WTC11 (cell line): Measurements from ENCODE around the gene CSHL1. TPM values are rescaled to one million over a fixed set of nuclear protein-coding genes. Genes with fewer than 3 reads are reported as not detected.

Experiments used
- ATAC-seq: fragments of 200-7000 bp; cut with Tn5 transposase; 2 replicates; pipeline ENCODE4 v1.10.0; 2021; ENCODE audit warnings: mild to moderate bottlenecking, moderate library complexity
- CTCF ChIA-PET: fragments of 300-600 bp; sonication (Branson Sonifier 250); formaldehyde crosslinking; loops from one replicate; lab custom pipeline; 2021; ENCODE audit warnings: antibody characterized with exemption; lab: Charles Lee
- POLR2A ChIA-PET: fragments of 350-600 bp; sonication (Branson Sonifier 250); formaldehyde crosslinking; loops from one replicate; lab custom pipeline; 2021; ENCODE audit warnings: antibody characterized with exemption; lab: Charles Lee
- DNase-seq: peaks from one replicate; pipeline ENCODE4 v3.0.0; 2021; ENCODE audit warnings: low spot score
- H3K27ac Mint-ChIP-seq: 2 replicates; pipeline ENCODE4 v1.8.0; 2021; ENCODE audit warnings: mixed read lengths
- H3K27me3 Mint-ChIP-seq: 2 replicates; pipeline ENCODE4 v1.8.0; 2021; ENCODE audit warnings: low read depth, mild to moderate bottlenecking, moderate library complexity, mixed read lengths
- H3K36me3 Mint-ChIP-seq: 2 replicates; pipeline ENCODE4 v1.8.0; 2021; ENCODE audit warnings: mixed read lengths
- H3K4me1 Mint-ChIP-seq: 2 replicates; pipeline ENCODE4 v1.8.0; 2022; ENCODE audit warnings: mixed read lengths
- H3K4me3 Mint-ChIP-seq: 2 replicates; pipeline ENCODE4 v1.8.0; 2021; ENCODE audit warnings: mild to moderate bottlenecking, moderate library complexity, mixed read lengths
- H3K9me3 Mint-ChIP-seq: 2 replicates; pipeline ENCODE4 v1.8.0; 2021; ENCODE audit warnings: mixed read lengths
- AR ChIP-seq: fragments of 250-450 bp; sonication (Bioruptor Pico); IDR thresholded peaks from 2 replicates; pipeline ENCODE4 v1.9.0; 2021; ENCODE audit warnings: mild to moderate bottlenecking
- CREB1 ChIP-seq: sonication (generic); formaldehyde crosslinking; IDR thresholded peaks from 2 replicates; pipeline ENCODE4 v1.8.0; 2023; ENCODE audit warnings: mild to moderate bottlenecking, missing genetic modification reagents
- CREM ChIP-seq: sonication (generic); formaldehyde crosslinking; IDR thresholded peaks from 2 replicates; pipeline ENCODE4 v1.8.1; 2022; ENCODE audit warnings: mild to moderate bottlenecking, missing genetic modification reagents, moderate library complexity
- CTCF ChIP-seq: fragments of 200-600 bp; IDR thresholded peaks from 2 replicates; pipeline ENCODE4 v1.8.0; 2022; ENCODE audit warnings: antibody characterized with exemption
- E2F4 ChIP-seq: sonication (generic); formaldehyde crosslinking; IDR thresholded peaks from 2 replicates; pipeline ENCODE4 v1.8.1; 2022; ENCODE audit warnings: low read depth, mild to moderate bottlenecking, moderate library complexity, missing genetic modification reagents, borderline replicate concordance
- EMX1 ChIP-seq: fragments of 250-450 bp; sonication (Bioruptor Pico); IDR thresholded peaks from 2 replicates; pipeline ENCODE4 v1.8.0; 2021; ENCODE audit warnings: mild to moderate bottlenecking
- KAT7 ChIP-seq: sonication (generic); formaldehyde crosslinking; IDR thresholded peaks from 2 replicates; pipeline ENCODE4 v1.8.1; 2023; ENCODE audit warnings: missing genetic modification reagents, mild to moderate bottlenecking, borderline replicate concordance
- MXD4 ChIP-seq: fragments of 250-450 bp; sonication (Bioruptor Pico); IDR thresholded peaks from 2 replicates; pipeline ENCODE4 v1.8.0; 2021; ENCODE audit warnings: mild to moderate bottlenecking, moderate library complexity, borderline replicate concordance
- NFYB ChIP-seq: sonication (generic); formaldehyde crosslinking; conservative IDR thresholded peaks from 2 replicates; pipeline ENCODE4 v1.8.0; 2022; ENCODE audit warnings: low read depth, missing genetic modification reagents
- NR1H2 ChIP-seq: sonication (generic); formaldehyde crosslinking; IDR thresholded peaks from 2 replicates; pipeline ENCODE4 v1.9.0; 2021; ENCODE audit warnings: mild to moderate bottlenecking, moderate library complexity, missing genetic modification reagents
- NR2C2 ChIP-seq: sonication (generic); formaldehyde crosslinking; IDR thresholded peaks from 2 replicates; pipeline ENCODE4 v1.8.0; 2022; ENCODE audit warnings: mild to moderate bottlenecking, missing genetic modification reagents
- OVOL2 ChIP-seq: fragments of 250-450 bp; sonication (Bioruptor Pico); IDR thresholded peaks from 2 replicates; pipeline ENCODE4 v1.9.0; 2021; ENCODE audit warnings: mild to moderate bottlenecking, borderline replicate concordance
- RORB ChIP-seq: fragments of 250-450 bp; sonication (Bioruptor Pico); IDR thresholded peaks from 2 replicates; pipeline ENCODE4 v1.9.0; 2021; ENCODE audit warnings: mild to moderate bottlenecking
- TP53 ChIP-seq: sonication (generic); formaldehyde crosslinking; IDR thresholded peaks from 2 replicates; pipeline ENCODE4 v1.8.1; 2023; ENCODE audit warnings: mild to moderate bottlenecking, missing genetic modification reagents
- ZMAT4 ChIP-seq: fragments of 250-450 bp; sonication (Bioruptor Pico); IDR thresholded peaks from 2 replicates; pipeline ENCODE4 v1.9.0; 2021; ENCODE audit warnings: mild to moderate bottlenecking
- ZNF121 ChIP-seq: sonication (generic); formaldehyde crosslinking; IDR thresholded peaks from 2 replicates; pipeline ENCODE4 v1.8.0; 2023; ENCODE audit warnings: missing genetic modification reagents
- ZNF219 ChIP-seq: sonication (generic); formaldehyde crosslinking; IDR thresholded peaks from 2 replicates; pipeline ENCODE4 v1.8.0; 2023; ENCODE audit warnings: missing genetic modification reagents, mild to moderate bottlenecking, borderline replicate concordance
- ZNF232 ChIP-seq: sonication (generic); formaldehyde crosslinking; IDR thresholded peaks from 2 replicates; pipeline ENCODE4 v1.8.0; 2022; ENCODE audit warnings: mild to moderate bottlenecking, missing genetic modification reagents
- ZNF281 ChIP-seq: sonication (generic); formaldehyde crosslinking; IDR thresholded peaks from 2 replicates; pipeline ENCODE4 v1.8.0; 2023; ENCODE audit warnings: mild to moderate bottlenecking, missing genetic modification reagents
- ZNF425 ChIP-seq: fragments of 250-450 bp; sonication (Bioruptor Pico); conservative IDR thresholded peaks from 2 replicates; pipeline ENCODE4 v1.9.0; 2021; ENCODE audit warnings: mild to moderate bottlenecking
- ZNF671 ChIP-seq: fragments of 250-450 bp; sonication (Bioruptor Pico); IDR thresholded peaks from 2 replicates; pipeline ENCODE4 v1.8.0; 2021; ENCODE audit warnings: mild to moderate bottlenecking
- ZSCAN18 ChIP-seq: fragments of 250-450 bp; sonication (Bioruptor Pico); IDR thresholded peaks from 2 replicates; pipeline ENCODE4 v2.1.2; 2022; ENCODE audit warnings: mild to moderate bottlenecking, moderate library complexity
- total RNA-seq: library from RNA; stranded (reverse); gene quantifications from 3 replicates; pipeline ENCODE4 v1.2.3, GENCODE V29; 2021

The CSHL1 gene
- total RNA-seq, 1 experiment from 2014 or later = not detected

- H3K4me1 Mint-ChIP-seq = peaks cover 21% of the 10 kb centered on the region
- no peaks in the 10 kb centered on the region for H3K36me3 Mint-ChIP-seq
- DNase-seq = no peak
- no peak overlapping the region for H3K27ac Mint-ChIP-seq
- CTCF ChIA-PET = interaction anchor here (1.1 kb wide), 1 partner anchor 32 kb away, joined by 3 read pairs; no protein-coding TSS in a partner anchor
- no peak for ATAC-seq
- H3K4me3 Mint-ChIP-seq = no peak overlapping the region
- no peak for TF ChIP-seq CREB1 (CRISPR knock-in tag)
- no peak for TF ChIP-seq ZNF425 (CRISPR knock-in tag)
- no peak for TF ChIP-seq NR1H2 (CRISPR knock-in tag)
- no peak for TF ChIP-seq NR2C2
- no peak for TF ChIP-seq EMX1 (CRISPR knock-in tag)
- no peak for TF ChIP-seq ZNF671
- no peak for TF ChIP-seq NFYB (CRISPR knock-in tag)
- TF ChIP-seq MXD4 (CRISPR knock-in tag) = no peak
- no peak for TF ChIP-seq ZNF232 (CRISPR knock-in tag)
- no peak for TF ChIP-seq OVOL2 (CRISPR knock-in tag)
- TF ChIP-seq ZMAT4 (CRISPR knock-in tag) = no peak
- no peak for TF ChIP-seq ZNF121 (CRISPR knock-in tag)
- no peak for TF ChIP-seq KAT7
- TF ChIP-seq RORB (CRISPR knock-in tag) = no peak
- TF ChIP-seq E2F4 (CRISPR knock-in tag) = no peak
- no peak for TF ChIP-seq TP53 (CRISPR knock-in tag)
- no peak for TF ChIP-seq CREM
- no peak for TF ChIP-seq AR (CRISPR knock-in tag)
- no peak for TF ChIP-seq ZSCAN18
- TF ChIP-seq, all 79 proteins: peak for 0
- Mint-ChIP-seq H3K9me3 (no peaks in the 10 kb centered on the region), H3K27me3 (peaks cover 3% of the 10 kb centered on the region; the same call in 1 of the 2 replicates)
- POLR2A ChIA-PET = no interaction called here
Measured at GRCh38 chr17:63914471-63914870, 3.4 kb upstream of the CSHL1 start.

GRCh38 chr17:63911657-63912100 is 621 bp upstream of the CSHL1 start:
- H3K27ac Mint-ChIP-seq = no peak overlapping the region
- TF ChIP-seq ZNF281 (CRISPR knock-in tag) (no peak), CTCF (peak; percentile 96), ZNF219 (CRISPR knock-in tag) (no peak)
- H3K4me1 Mint-ChIP-seq = peaks cover 18% of the 10 kb centered on the region
- ChIA-PET CTCF (interaction anchor here (0.6 to 4.3 kb wide), 40 partner anchors 8 to 370 kb away, joined by 3 to 43 read pairs (median 5); partner anchors contain the start of genes CSH2, ERN1, GH1 and GH2), POLR2A (no interaction called here)
- peaks cover 5% of the 10 kb centered on the region; the same call in 1 of the 2 replicates for H3K27me3 Mint-ChIP-seq
- peak; percentile 71 for ATAC-seq
- no peaks in the 10 kb centered on the region for H3K36me3 Mint-ChIP-seq
- H3K9me3 Mint-ChIP-seq = no peaks in the 10 kb centered on the region
- no peak overlapping the region for H3K4me3 Mint-ChIP-seq
- peak; percentile 77 for DNase-seq
